ENCODE measurements around the gene UST.

UST gene

DNA sequence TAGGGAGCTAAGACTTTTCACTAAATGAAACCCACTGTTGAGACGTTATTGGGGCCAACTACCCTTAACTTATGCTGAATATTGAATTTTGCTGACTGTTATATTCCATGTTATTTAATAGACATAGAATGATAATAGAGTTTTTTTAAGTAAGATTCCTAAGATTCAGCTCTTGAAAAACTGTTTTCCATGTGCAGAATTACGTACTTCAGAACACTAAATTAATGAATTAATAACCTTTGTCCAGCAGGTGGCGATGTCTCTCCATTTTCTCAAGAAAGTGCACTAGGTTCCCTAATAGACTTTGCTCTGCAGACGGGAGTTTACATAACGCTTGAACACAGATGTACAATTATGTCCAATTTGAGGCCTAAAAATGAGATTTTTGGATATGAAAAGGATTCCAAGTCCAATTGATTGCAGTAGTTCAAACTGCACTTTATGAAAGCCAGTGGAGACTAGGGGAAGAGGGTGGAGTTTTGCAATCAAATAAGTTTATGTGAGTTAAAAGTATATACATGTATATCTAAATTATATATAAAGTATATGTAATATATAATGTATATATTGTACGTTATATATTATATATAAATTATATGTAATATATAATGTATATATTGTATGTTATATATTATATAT is 282.1 kb downstream of the UST start:
- DNase-seq (ENCODE audit: extremely low spot score), result peak; percentile 59
- TF ChIP-seq, protein P1, sequence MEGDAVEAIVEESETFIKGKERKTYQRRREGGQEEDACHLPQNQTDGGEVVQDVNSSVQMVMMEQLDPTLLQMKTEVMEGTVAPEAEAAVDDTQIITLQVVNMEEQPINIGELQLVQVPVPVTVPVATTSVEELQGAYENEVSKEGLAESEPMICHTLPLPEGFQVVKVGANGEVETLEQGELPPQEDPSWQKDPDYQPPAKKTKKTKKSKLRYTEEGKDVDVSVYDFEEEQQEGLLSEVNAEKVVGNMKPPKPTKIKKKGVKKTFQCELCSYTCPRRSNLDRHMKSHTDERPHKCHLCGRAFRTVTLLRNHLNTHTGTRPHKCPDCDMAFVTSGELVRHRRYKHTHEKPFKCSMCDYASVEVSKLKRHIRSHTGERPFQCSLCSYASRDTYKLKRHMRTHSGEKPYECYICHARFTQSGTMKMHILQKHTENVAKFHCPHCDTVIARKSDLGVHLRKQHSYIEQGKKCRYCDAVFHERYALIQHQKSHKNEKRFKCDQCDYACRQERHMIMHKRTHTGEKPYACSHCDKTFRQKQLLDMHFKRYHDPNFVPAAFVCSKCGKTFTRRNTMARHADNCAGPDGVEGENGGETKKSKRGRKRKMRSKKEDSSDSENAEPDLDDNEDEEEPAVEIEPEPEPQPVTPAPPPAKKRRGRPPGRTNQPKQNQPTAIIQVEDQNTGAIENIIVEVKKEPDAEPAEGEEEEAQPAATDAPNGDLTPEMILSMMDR (IDR thresholded peaks at IDR 0.05; ENCODE audit: control extremely low read depth, extremely low read depth, low read depth, missing control alignments), result peak; percentile 54
- POLR2A ChIA-PET, result no interaction called here

GRCh38 chr6:149031201-149031858 is 284.5 kb downstream of the UST start:
- POLR2A ChIA-PET, result interaction anchor here (0.6 kb wide), 1 partner anchor 716 kb away, joined by 4 read pairs; no protein-coding TSS in a partner anchor
- TF ChIP-seq, protein P1 (IDR thresholded peaks at IDR 0.05; ENCODE audit: control extremely low read depth, extremely low read depth, low read depth, missing control alignments), result no peak
- DNase-seq (ENCODE audit: extremely low spot score), result no peak
- CTCF ChIA-PET, result interaction anchor here (0.9 to 14.8 kb wide), 12 partner anchors 13 to 486 kb away, joined by 3 to 192 read pairs (median 6); no protein-coding TSS in a partner anchor

More for the DNA sequence above, 282.1 kb downstream of the UST start:
- CTCF ChIA-PET, result interaction anchor here (0.7 to 14.8 kb wide), 54 partner anchors 8 to 582 kb away, joined by 3 to 192 read pairs (median 4); partner anchors contain the start of gene ZC3H12D

DNA sequence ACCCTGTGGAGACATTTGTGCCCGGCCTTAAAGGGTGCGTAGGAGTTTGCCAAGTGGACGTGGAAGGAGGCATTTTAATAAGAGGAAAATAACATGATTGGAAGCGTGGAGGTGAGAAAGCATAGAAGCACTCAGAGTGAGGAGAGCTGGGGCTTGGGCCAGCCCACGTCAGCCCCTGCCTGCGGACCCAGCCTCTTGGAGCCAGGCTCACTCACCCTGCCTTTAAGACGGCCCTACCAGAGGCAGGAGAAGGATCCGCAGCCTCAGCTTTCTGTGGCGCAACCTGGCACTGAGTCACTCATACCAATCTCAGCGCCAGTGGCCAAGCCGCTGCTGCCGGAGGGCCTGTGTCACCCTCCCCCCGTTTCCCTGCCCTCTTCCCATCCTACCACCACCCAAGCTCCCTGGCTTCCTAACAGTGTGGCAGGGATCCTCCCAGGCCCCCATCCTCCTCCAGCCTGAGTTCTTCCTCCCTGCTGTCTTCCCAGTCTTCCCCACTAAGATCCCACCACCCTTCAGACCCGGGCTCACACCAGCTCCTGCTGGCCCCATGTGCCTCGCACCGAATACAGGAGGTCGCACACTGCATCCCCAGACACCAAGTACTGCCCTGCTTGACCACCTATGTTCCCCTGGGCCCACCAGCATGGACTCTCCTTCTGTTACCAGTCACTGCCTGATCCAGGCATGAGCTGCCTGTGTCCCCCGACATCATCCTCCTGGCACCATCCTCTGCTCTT is 285.2 kb downstream of the UST start:
- POLR2A ChIA-PET, result no interaction called here
- no peak for DNase-seq (ENCODE audit: extremely low spot score)

DNA sequence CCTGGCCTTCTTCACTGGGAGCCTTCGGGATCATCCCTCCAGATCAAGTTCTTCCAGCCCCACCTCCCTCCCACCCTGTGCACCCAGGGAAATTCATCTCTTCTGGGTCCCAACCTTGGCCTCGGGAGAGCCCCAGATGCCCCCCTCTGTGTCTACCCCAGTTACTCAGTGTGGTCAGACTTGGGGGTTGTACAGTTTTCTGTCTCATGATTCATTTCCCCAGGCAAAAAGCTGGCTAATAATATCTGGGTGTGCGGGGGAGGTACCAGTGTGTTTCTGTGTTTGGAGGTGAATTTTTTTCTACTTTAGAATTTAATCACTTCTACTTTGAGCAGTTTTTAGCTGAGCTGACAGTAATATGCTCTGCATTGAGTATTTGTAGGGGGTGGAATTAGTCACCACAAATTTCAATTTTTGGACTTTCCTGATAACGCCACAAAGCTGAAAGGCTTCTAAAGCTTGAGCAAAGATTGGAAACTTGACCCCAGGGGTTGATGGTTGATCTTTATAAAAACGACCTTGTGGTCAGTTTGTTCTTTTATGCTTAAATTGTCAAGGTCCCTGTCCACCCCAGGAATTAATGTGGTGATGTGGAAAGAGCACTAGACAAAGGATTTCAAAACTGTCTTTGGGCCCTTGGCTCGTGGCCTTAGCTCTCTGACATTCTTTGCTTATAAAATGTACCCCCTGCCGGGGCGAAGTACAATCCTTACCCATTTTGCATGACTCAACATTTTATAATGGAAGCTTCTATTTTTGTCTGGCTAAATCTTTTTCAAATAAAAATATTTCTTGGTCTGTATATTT is 286.0 kb downstream of the UST start:
- DNase-seq (ENCODE audit: extremely low spot score), result peak; percentile 80
- CTCF ChIA-PET, result interaction anchor here (0.6 to 14.8 kb wide), 20 partner anchors 8 to 528 kb away, joined by 3 to 192 read pairs (median 4); no protein-coding TSS in a partner anchor
- POLR2A ChIA-PET, result interaction anchor here (0.7 kb wide), 2 partner anchors 14 to 512 kb away, joined by 3 read pairs; no protein-coding TSS in a partner anchor
- TF ChIP-seq, protein P1 (IDR thresholded peaks at IDR 0.05; ENCODE audit: control extremely low read depth, extremely low read depth, low read depth, missing control alignments), result no peak

More for the DNA sequence above, 285.2 kb downstream of the UST start:
- CTCF ChIA-PET, result interaction anchor here (1.0 to 14.8 kb wide), 20 partner anchors 13 to 515 kb away, joined by 3 to 192 read pairs (median 5); no protein-coding TSS in a partner anchor
- TF ChIP-seq, protein P1 (IDR thresholded peaks at IDR 0.05; ENCODE audit: control extremely low read depth, extremely low read depth, low read depth, missing control alignments), result no peak

DNA sequence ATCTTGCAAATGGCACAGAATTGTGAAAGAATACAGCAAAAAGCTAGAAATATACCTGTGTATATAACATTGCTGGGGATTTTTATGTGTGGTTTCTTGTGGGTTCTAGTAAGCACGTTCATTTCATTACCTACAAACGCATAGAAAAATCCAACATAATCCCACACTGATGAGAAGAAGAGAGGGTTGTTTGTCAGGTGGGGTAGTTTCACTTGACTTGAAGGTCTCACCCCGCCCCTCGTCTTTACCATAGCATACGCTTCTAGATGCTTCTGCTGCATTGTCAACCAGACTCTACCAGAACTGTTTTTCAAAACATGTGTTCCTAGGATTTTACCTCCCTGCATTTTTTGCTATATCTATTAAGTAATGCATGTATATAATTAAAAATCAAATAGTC is 286.6 kb downstream of the UST start:
- TF ChIP-seq, protein P1 (IDR thresholded peaks at IDR 0.05; ENCODE audit: control extremely low read depth, extremely low read depth, low read depth, missing control alignments), result no peak
- CTCF ChIA-PET, result interaction anchor here (0.6 to 14.8 kb wide), 14 partner anchors 9 to 527 kb away, joined by 3 to 192 read pairs (median 4); no protein-coding TSS in a partner anchor
- POLR2A ChIA-PET, result interaction anchor here (0.7 kb wide), 2 partner anchors 13 to 512 kb away, joined by 3 read pairs; no protein-coding TSS in a partner anchor
- peak; percentile 45 for DNase-seq (ENCODE audit: extremely low spot score)

All from GM10248 (cell line).